NCI-H2029 treated with DMSO at 0.1 percent for 48 hours (cell line): ENCODE data around the gene TMEM72.
A peak's percentile ranks its signal among the peaks of the same experiment; 100 is the strongest.

Source experiments
- DNase-seq: peaks from one replicate; lab custom pipeline; 2025; lab: John Stamatoyannopoulos, UW

TMEM72 gene

DNA sequence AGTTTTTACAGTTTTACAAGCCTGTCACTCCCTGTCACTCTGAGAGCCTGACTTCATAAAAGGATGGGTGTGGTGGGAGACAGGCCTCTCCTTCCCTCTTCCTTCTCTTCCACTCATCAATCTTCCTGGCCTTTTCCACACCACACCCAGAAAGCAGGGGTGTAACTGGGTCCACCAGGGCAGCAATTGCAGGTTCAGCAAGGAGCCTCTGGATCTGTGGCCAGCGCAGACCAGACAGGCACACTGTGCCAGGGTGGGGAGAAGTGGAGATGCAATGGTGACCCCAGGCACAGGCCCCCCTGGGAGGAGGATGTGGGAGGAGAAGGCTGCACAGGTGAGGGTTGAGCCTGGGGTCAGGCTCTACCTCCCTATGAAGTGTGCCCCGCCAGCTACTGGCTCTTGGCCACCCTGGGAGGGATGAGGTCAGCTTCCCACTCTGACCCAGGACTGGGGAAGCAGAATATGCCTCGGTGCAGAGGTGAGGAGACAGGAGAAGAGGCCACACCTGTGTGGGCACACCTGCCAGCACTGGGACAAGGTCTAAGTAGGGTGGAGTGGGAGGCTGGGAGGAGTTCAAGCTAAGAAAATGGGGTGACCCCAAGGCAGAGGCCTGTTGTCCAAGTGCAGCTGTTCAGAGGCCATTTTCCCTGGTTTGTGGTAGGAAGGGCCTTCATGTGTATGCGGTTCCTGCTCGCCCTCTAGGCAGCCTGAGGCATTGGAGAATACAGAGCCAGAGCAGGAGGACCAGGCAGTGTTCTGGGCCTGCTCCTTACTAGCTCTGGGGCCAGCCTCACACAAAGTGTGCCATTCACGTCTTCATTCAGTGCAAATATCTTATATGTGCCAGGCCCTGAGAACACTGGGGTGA is 20.2 kb upstream of the TMEM72 start:
- no peak for DNase-seq

DNA sequence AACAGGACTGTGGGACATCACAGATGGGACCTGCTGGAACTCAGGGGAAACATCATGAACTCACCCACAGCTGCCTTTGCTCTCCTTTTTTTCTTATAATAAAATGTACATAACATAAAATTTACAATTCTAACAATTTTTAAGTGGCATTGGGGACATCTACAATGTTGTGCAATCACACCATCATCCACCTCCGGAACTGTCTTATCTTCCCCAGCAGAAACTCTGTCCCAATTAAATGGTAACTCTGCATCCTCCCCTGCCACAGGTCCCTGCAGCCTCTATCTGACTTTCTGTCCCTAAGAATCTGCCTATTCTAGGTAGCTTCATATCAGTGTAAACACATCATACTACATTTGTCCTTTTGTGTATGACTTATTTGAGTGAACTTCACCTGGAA is 19.4 kb upstream of the TMEM72 start:
- DNase-seq, result no peak

GRCh38 chr10:44893604-44894468 is 17.3 kb upstream of the TMEM72 start:
- DNase-seq, result no peak

- no peak for DNase-seq
Observed at GRCh38 chr10:44894691-44895090, 16.4 kb upstream of the TMEM72 start.

GRCh38 chr10:44895280-44895679 is 15.9 kb upstream of the TMEM72 start:
- DNase-seq, result no peak

DNA sequence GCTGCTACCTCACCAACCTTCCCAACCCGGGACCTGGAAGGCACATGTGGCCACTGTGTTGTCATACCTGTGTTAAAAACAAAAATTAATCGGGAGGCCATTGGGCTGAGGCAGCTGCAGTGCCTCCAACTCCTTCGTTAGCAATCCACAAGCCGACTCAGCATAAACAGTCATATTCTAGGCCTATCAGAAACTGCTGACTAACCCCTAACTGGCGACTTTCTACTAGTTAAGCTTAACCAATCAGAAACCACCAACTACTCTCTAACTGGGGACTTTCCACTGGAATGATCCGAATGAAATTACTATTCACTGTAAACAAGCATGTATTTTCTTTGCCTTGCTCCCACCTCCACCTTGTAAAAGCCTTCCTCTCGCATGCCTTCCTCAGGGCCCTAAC is 14.1 kb upstream of the TMEM72 start:
- DNase-seq, result no peak

DNA sequence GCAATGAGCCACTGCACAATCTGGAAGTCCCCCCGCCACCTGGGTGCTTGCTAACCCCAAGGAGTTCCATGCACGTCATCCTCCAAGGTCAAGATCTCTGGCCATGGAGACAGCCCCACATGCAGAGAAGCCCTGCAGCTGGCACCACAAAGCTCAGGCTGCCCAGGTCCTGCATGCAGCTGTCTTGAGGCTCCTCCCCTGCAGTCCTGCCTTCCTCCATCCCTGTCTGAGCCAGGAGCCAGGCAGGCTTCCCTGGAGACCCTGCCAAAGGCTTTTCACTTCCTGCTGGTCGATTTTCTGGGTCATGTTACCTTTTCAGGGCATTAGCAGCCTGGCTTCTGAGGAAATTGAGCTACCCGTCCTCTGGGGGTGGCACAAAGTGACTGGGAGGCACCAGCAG is 12.5 kb upstream of the TMEM72 start:
- peak; percentile 17 for DNase-seq

- DNase-seq, result no peak
Observed at GRCh38 chr10:44899450-44900080, 11.6 kb upstream of the TMEM72 start.

DNA sequence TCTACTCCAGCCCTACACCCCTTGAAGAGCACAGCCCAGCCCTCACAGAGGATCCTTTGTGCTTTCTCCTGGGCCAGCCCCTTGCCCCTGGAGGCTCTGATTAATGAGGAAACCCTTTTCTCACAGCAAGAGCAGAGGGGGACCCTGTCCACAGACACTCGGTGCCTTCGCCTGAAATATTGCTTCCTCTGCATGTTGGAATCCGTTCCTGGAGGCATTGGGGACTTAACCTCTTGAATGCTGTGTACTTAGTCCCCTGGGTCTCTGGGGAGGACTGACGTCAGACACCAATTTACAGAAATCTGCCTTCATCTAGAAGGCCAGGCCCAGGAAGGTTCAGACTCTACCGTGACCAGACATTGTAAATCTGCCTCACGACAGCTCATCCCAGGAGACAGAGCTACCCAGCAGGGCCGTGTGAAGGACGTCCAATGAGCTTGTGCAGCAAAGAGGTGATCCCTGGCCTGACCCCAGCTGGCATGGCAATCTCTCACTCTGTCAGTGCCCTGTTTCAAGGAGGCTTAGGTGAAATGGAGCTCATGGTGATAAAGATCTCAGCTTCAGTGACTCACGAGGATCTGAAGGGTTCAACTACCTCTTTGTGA is 8.1 kb upstream of the TMEM72 start:
- DNase-seq, result no peak

- DNase-seq, result no peak
Observed at GRCh38 chr10:44906486-44906885, 4.7 kb upstream of the TMEM72 start.

DNA sequence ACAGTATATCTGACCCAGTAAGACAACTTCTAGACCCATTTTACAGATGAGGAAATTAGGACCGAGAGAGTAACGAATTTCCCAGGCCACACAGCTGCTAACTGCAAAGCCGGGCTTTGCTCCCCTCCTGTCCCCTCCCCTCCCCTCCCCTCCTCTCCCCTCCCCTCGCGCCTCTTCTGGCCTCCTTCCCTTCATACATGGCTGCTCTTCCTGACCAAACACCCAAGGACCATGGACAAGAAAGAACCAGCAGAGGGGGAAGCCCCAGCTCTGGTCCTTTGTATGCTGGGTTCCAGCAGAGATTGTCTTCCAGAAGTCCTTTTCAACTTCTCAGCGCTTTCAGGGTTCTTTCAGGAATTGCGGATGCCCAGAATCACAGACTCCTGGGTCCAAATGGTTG is 3.6 kb upstream of the TMEM72 start:
- DNase-seq, result no peak

DNA sequence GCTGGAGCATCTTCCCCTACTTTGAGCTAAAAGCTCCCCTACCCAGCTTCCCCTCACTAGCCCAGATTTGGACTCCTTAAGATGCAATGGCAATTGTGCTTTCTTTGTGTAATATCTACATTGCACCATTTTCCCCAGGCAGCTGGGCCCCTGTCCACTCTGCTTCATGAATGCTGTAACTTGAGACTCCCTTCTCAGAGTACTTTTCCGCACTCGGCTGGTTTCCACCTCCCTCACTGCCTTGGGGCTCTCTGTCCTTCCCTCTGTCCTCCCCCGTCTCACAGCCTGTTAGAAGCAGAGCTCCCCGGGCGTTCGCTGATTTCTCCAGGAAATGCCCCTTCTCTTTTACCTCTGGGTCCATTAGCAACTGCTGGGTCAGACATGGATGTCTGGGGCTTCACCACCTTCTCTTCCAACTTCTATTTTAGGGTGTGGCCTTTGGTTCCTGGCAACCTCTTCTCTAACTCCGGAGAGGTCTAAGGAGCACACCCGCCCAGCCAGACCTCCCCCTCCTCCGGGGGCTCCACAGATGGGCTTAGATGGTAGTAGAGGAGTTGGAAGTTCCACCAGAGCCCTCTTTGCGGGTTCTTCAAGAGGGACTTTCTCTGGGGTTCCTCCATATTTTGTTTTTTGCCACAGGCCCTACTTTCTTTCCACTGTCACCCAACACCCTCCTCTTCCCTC is 2.9 kb upstream of the TMEM72 start:
- no peak for DNase-seq

DNA sequence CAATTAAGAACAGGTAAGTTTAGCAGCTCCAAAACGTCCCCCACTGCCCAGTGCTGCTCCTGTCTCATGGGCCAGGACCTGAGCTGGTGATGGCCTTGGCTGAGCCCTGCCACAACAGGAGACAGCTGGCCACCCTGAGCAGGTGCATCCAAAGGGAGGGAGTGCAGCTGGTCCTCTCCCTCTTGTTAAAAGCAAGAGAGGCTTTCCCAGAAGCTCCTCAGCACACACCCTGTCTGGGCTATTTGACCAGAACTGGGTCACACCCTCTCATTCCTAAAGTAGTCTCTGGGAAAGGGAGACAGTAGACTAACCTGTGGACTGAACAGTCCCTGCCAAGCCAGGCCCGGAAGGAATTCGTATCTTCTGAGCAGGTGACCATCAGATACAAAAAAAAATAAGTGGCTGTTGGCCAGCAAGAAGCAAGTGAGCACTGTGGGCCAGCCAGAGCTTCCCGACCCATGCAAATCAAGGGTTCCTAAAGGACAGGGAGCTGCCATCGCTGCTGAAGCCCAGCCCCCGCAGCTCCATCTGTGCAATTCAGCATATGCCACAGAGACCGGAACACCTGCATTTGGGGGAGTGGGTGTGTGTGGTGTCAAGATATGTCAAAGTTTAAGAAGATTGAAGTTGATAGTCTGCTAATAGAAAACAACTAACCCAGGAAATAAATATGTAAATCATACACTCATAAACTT is 2.1 kb upstream of the TMEM72 start:
- no peak for DNase-seq

DNA sequence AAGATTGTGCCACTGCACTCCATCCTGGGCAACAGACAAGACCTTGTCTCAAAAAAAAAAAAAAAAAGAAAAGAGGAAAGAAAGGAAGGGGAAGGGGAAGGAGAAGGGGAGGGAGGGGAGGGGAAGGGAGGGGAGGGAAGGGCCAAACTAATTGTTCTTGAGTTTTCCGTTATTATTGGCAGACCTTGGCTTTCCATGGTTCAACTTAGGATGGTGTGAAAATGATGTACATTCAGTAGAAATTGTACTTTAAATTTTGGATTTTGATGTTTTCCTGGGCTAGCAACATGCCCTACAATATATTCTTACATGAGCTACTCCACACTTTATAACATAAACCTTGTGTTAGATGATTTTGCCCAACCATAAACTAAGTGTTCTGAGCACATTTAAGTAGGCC is 1.2 kb upstream of the TMEM72 start:
- DNase-seq, result no peak

GRCh38 chr10:44910602-44911001 is 535 bp upstream of the TMEM72 start:
- DNase-seq, result no peak

DNA sequence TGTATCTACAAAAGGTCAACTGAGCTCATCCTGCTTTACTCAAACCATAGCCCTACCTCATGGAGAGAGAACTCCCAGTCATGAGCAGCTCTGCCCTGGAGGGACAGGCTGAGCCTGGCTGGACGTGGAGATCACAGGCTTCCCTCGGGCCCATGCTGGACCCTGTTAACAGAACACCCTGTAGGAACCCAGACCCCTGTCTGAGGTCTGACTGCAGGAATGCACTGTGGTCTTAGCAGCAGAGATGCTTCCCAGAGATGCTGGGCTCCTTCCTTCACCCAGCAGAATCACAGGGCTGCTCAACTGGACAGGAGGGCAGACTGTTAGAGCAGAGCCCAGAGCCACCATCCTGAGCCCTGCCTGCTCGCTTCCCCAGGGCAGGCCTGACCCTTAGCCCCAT is 814 bp downstream of the TMEM72 start:
- DNase-seq, result no peak

- no peak for DNase-seq
Observed at GRCh38 chr10:44913350-44914081, 2.4 kb downstream of the TMEM72 start.

- DNase-seq, result no peak
Observed at GRCh38 chr10:44914891-44915290, 3.8 kb downstream of the TMEM72 start.

GRCh38 chr10:44916429-44916828 is 5.3 kb downstream of the TMEM72 start:
- DNase-seq, result no peak

DNA sequence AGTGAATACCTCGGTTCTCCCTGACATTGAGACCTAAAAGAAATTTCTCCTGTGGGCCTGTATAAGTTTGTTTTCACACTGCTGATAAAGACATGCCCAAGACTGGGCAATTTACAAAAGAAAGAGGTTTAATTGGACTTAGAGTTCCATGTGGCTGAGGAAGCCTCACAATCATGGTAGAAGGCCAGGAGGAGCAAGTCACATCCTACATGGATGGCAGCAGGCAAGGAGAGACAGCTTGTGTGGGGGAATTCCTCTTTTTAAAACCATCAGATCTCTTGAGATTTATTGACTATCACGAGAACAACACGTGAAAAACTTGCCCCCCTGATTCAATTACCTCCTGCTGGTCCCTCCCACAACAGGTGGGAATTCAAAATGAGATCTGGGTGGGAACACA is 6.7 kb downstream of the TMEM72 start:
- DNase-seq, result no peak
